ENCODE data around the gene MAST4. TPM values are rescaled to one million over a fixed set of nuclear protein-coding genes. Genes with fewer than 3 reads are reported as not detected.
A peak's percentile ranks its signal among the peaks of the same experiment; 100 is the strongest.

Gene MAST4
- total and polyA plus RNA-seq, 2 experiments from 2014 or later = 4.2 to 6.0 TPM

DNA sequence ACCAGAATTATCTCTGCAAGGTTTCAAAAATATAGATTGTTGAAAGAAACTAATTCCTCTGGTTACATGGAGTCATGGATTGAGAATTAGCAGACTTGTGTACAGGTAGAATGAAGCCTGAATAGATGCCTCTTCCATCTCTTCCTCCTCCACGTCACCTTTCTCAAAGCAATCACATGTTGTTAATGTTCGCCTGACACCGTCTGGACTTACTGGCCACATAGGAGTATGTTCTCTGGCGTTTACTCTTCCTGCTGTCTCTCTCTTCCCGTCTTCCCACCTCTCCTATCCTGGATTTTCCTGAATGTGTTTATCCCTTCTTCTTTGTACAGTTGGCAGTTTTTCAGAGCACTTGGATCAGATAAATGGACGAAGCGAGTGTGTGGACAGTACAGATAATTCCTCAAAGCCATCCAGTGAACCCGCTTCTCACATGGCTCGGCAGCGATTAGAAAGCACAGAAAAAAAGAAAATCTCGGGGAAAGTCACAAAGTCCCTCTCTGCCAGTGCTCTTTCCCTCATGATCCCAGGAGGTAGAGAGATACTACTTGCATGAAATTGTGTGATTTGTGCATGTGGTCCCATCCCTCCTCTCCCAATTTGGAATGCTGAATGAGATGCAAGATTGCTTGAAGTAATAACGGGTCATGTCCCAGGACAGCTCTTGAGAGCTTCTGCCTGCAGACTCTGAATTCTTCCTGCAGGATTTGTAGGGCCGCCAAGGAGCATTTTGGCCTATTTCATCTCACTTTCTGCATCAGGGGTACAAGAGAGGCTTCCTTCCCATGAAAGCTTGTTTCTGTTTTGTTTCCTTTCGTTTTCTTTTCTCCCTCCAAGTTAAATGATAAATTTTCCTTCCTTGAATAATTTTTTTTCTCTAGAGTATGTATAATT, 553.1 kb downstream of the MAST4 start:
- 73 to 79% methylated on average over 14 of the region's 14 CpGs for WGBS, 2 experiments (ENCODE audit: low coverage in 1 of 2, low lambda C conversion rate in 2 of 2, missing lambda C conversion rate in 2 of 2)
- Histone ChIP-seq H3K27ac (no peak overlapping the region), H3K9ac (no peak overlapping the region), H3K9me3 (ENCODE audit: low read depth) (no peaks in the 10 kb centered on the region), H4K20me1 (ENCODE audit: insufficient read depth) (no peaks in the 10 kb centered on the region), H3K4me2 (ENCODE audit: unreplicated experiment) (peak overlapping the region; percentile 5), H3K4me3 (peak overlapping the region; percentile 33; the same call in 1 of the 2 replicates), H3K4me1 (ENCODE audit: insufficient read depth) (no peaks in the 10 kb centered on the region), H3K79me2 (ENCODE audit: insufficient read depth) (no peaks in the 10 kb centered on the region), H3K9me2 (ENCODE audit: insufficient read depth) (no peaks in the 10 kb centered on the region), H3K27me3 (replicated peaks; ENCODE audit: insufficient read depth) (no peaks in the 10 kb centered on the region), H3K36me3 (ENCODE audit: low read depth) (0 out of 2 replicates have a peak, but pooled peaks cover 4% of the 10 kb centered on the region), H2AFZ (0 out of 2 replicates have a peak overlapping the region, but pooled peaks have one; percentile 3), H3F3A (ENCODE audit: insufficient read depth) (0 out of 2 replicates have a peak, but pooled peaks cover 6% of the 10 kb centered on the region)
- in situ Hi-C loops (cut with MboI) = no loop called here
- TF ChIP-seq EZH2 (IDR thresholded peaks at IDR 0.05; ENCODE audit: insufficient read depth, poor library complexity, severe bottlenecking) (no peak), EZH2phosphoT487 (IDR thresholded peaks at IDR 0.05; ENCODE audit: insufficient read depth, low read depth) (no peak)
- DNase-seq = no peak

DNA sequence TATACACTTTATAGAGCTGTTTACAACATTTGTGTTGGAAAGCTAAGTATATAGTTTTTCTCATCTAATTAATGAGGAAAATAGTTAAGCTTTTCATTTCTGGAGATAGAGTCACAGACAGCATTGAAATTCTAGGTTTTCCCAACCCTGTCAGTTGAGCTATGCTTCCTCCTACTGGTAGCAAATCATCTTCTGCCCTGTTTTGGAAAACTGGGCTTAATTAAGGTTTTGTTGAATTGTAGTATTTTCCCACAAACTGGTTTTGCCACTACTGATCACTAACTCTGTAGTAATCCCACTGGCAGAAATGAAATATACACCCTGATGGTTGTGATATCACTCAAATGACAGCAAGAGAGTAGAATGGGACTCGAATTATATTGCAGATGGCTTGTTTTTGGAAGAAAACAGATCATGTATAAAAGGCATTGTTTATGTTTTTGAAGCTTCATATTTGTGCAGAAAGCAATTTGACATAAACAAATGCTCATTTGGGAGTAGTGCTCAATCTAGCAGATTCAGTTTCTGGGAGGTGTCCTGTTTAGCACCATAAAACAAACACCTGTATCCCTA, 553.8 kb downstream of the MAST4 start:
- Histone ChIP-seq H2AFZ (0 out of 2 replicates have a peak overlapping the region, but pooled peaks have one; percentile 3), H3K79me2 (ENCODE audit: insufficient read depth) (no peaks in the 10 kb centered on the region), H3K36me3 (ENCODE audit: low read depth) (0 out of 2 replicates have a peak, but pooled peaks cover 11% of the 10 kb centered on the region), H3K9ac (no peak overlapping the region), H3F3A (ENCODE audit: insufficient read depth) (0 out of 2 replicates have a peak, but pooled peaks cover 6% of the 10 kb centered on the region), H4K20me1 (ENCODE audit: insufficient read depth) (no peaks in the 10 kb centered on the region), H3K4me3 (peak overlapping the region; percentile 33; the same call in 1 of the 2 replicates), H3K9me2 (ENCODE audit: insufficient read depth) (no peaks in the 10 kb centered on the region), H3K4me1 (ENCODE audit: insufficient read depth) (no peaks in the 10 kb centered on the region), H3K27ac (no peak overlapping the region), H3K27me3 (replicated peaks; ENCODE audit: insufficient read depth) (no peaks in the 10 kb centered on the region), H3K4me2 (ENCODE audit: unreplicated experiment) (peak overlapping the region; percentile 5), H3K9me3 (ENCODE audit: low read depth) (no peaks in the 10 kb centered on the region)
- peak; percentile 55 for DNase-seq
- no peak for TF ChIP-seq EZH2 (IDR thresholded peaks at IDR 0.05; ENCODE audit: insufficient read depth, poor library complexity, severe bottlenecking)
- no peak for TF ChIP-seq EZH2phosphoT487 (IDR thresholded peaks at IDR 0.05; ENCODE audit: insufficient read depth, low read depth)
- 41 to 54% methylated on average over 1 of the region's 1 CpG for WGBS, 2 experiments (ENCODE audit: low coverage in 1 of 2, low lambda C conversion rate in 2 of 2, missing lambda C conversion rate in 2 of 2)
- in situ Hi-C loops (cut with MboI) = loop anchor here (10.0 kb wide), 1 partner anchor 325 kb away; no protein-coding TSS in a partner anchor

DNA sequence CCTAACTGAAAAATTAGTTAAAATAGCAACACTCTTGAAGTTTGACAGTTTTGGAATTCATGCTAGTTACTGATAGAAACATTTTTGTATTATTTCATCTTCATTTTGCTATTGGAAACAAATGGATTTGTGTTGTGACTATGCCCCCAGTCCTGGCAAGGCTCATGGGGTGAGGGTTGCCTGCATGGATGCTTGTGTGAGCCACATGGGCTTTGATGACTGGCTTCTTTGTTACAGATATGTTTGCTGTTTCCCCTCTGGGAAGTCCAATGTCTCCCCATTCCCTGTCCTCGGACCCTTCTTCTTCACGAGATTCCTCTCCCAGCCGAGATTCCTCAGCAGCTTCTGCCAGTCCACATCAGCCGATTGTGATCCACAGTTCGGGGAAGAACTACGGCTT, 556.2 kb downstream of the MAST4 start:
- H2AFZ ChIP-seq = no peak overlapping the region
- no peak for TF ChIP-seq EZH2 (IDR thresholded peaks at IDR 0.05; ENCODE audit: insufficient read depth, poor library complexity, severe bottlenecking)
- TF ChIP-seq EZH2phosphoT487 (IDR thresholded peaks at IDR 0.05; ENCODE audit: insufficient read depth, low read depth) = no peak
- no peaks in the 10 kb centered on the region for H3K4me1 ChIP-seq (ENCODE audit: insufficient read depth)
- H3K36me3 ChIP-seq (ENCODE audit: low read depth) = 0 out of 2 replicates have a peak, but pooled peaks cover 11% of the 10 kb centered on the region
- H3K79me2 ChIP-seq (ENCODE audit: insufficient read depth) = no peaks in the 10 kb centered on the region
- no peaks in the 10 kb centered on the region for H3K27me3 ChIP-seq (replicated peaks; ENCODE audit: insufficient read depth)
- H3K9me2 ChIP-seq (ENCODE audit: insufficient read depth) = no peaks in the 10 kb centered on the region
- H3F3A ChIP-seq (ENCODE audit: insufficient read depth) = 0 out of 2 replicates have a peak, but pooled peaks cover 3% of the 10 kb centered on the region
- no peak overlapping the region for H3K27ac ChIP-seq
- no peak for DNase-seq
- H3K9me3 ChIP-seq (ENCODE audit: low read depth) = no peaks in the 10 kb centered on the region
- in situ Hi-C loops (cut with MboI) = loop anchor here (10.0 kb wide), 1 partner anchor 328 kb away; no protein-coding TSS in a partner anchor
- 87 to 89% methylated on average over 6 of the region's 6 CpGs for WGBS, 2 experiments (ENCODE audit: low coverage in 1 of 2, low lambda C conversion rate in 2 of 2, missing lambda C conversion rate in 2 of 2)
- no peak overlapping the region for H3K9ac ChIP-seq
- no peak overlapping the region for H3K4me2 ChIP-seq (ENCODE audit: unreplicated experiment)
- no peaks in the 10 kb centered on the region for H4K20me1 ChIP-seq (ENCODE audit: insufficient read depth)
- H3K4me3 ChIP-seq = no peak overlapping the region

DNA sequence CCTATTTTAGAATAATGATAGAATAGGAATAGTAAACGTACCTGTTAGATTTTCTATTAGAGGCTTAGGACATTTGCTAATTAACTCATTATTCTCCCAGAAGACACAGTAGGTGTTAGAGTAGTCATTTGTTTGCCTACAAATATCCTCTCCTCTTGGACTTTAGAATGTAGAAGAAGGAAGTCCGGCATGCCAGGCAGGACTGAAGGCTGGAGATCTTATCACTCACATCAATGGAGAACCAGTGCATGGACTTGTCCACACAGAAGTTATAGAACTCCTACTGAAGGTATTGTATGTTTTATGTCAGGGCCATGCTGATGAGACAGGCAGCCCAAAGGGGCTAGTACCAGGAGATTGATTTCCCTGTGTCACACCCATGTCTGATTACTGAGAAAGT, 557.1 kb downstream of the MAST4 start:
- no peak for DNase-seq
- in situ Hi-C loops (cut with MboI) = loop anchor here (10.0 kb wide), 1 partner anchor 328 kb away; no protein-coding TSS in a partner anchor
- Histone ChIP-seq H4K20me1 (ENCODE audit: insufficient read depth) (no peaks in the 10 kb centered on the region), H3K9me2 (ENCODE audit: insufficient read depth) (no peaks in the 10 kb centered on the region), H3K4me3 (no peak overlapping the region), H2AFZ (no peak overlapping the region), H3K9me3 (ENCODE audit: low read depth) (no peaks in the 10 kb centered on the region), H3K4me1 (ENCODE audit: insufficient read depth) (no peaks in the 10 kb centered on the region), H3K79me2 (ENCODE audit: insufficient read depth) (no peaks in the 10 kb centered on the region), H3F3A (ENCODE audit: insufficient read depth) (no peaks in the 10 kb centered on the region), H3K9ac (no peak overlapping the region), H3K27ac (no peak overlapping the region), H3K27me3 (replicated peaks; ENCODE audit: insufficient read depth) (no peaks in the 10 kb centered on the region), H3K36me3 (ENCODE audit: low read depth) (0 out of 2 replicates have a peak, but pooled peaks cover 11% of the 10 kb centered on the region), H3K4me2 (ENCODE audit: unreplicated experiment) (no peak overlapping the region)
- no peak for TF ChIP-seq EZH2phosphoT487 (IDR thresholded peaks at IDR 0.05; ENCODE audit: insufficient read depth, low read depth)
- WGBS, 2 experiments (ENCODE audit: low coverage in 1 of 2, low lambda C conversion rate in 2 of 2, missing lambda C conversion rate in 2 of 2) = 91 to 98% methylated on average over 2 of the region's 2 CpGs
